Activated B cell treated with CpG ODN at 0.5 μM for 24 hours (primary cell): ENCODE measurements around the gene RBMXL2. TPM values are rescaled to one million over a fixed set of nuclear protein-coding genes. Genes with fewer than 3 reads are reported as not detected.

Source experiments
- ATAC-seq: fragments of 200-7000 bp; cut with Tn5 transposase; one replicate; pipeline ENCODE4 v1.10.0; 2021; ENCODE audit warnings: low read depth, mild to moderate bottlenecking, moderate library complexity
- CTCF ChIA-PET: fragments of 350-600 bp; sonication (Branson Sonifier 250); formaldehyde crosslinking; loops from one replicate; lab custom pipeline; 2021; ENCODE audit warnings: antibody characterized with exemption; lab: Charles Lee
- POLR2A ChIA-PET: fragments of 350-600 bp; sonication (Branson Sonifier 250); formaldehyde crosslinking; loops from one replicate; lab custom pipeline; 2021; ENCODE audit warnings: antibody characterized with exemption; lab: Charles Lee
- DNase-seq: peaks from one replicate; pipeline ENCODE4 v3.0.0; 2022
- H3K27ac Mint-ChIP-seq: one replicate; pipeline ENCODE4 v1.8.0; 2020; ENCODE audit warnings: mixed read lengths
- H3K27me3 Mint-ChIP-seq: one replicate; pipeline ENCODE4 v1.8.0; 2021; ENCODE audit warnings: mixed read lengths
- H3K36me3 Mint-ChIP-seq: one replicate; pipeline ENCODE4 v1.8.0; 2021; ENCODE audit warnings: low read depth, mixed read lengths
- H3K4me1 Mint-ChIP-seq: one replicate; pipeline ENCODE4 v1.8.0; 2021; ENCODE audit warnings: mixed read lengths
- H3K4me3 Mint-ChIP-seq: one replicate; pipeline ENCODE4 v1.8.0; 2020; ENCODE audit warnings: mild to moderate bottlenecking, mixed read lengths
- H3K9me3 Mint-ChIP-seq: one replicate; pipeline ENCODE4 v1.8.0; 2020; ENCODE audit warnings: mixed read lengths
- intact Hi-C: fragments of 100-400 bp; cut with micrococcal nuclease; formaldehyde crosslinking; loops from one replicate; pipeline ENCODE4 v1.15.1; 2024
- total RNA-seq: library from RNA; stranded (reverse); gene quantifications from 2 replicates; pipeline ENCODE4 v1.2.3, GENCODE V29; 2022
- TF ChIP-seq, protein P1 (sequence below): fragments of 200-600 bp; IDR thresholded peaks from one replicate; pipeline ENCODE4 v1.8.0; 2022; ENCODE audit warnings: antibody characterized with exemption, mild to moderate bottlenecking

Gene RBMXL2
- total RNA-seq, result not detected in 2 replicates

GRCh38 chr11:7088921-7089320 is at the start of gene RBMXL2:
TSS of gene RBMXL2 (plus strand) at chr11:7088998. CDS start at chr11:7089121, 123 bp downstream.
- Mint-ChIP-seq H3K27ac (no peak within 1 kb of the TSS), H3K4me1 (no peaks in the 10 kb centered on the region), H3K4me3 (no peak within 1 kb of the TSS), H3K9me3 (no peaks in the 10 kb centered on the region), H3K36me3 (no peaks in the 10 kb centered on the region), H3K27me3 (peaks cover 8% of the 10 kb centered on the region)
- ChIA-PET CTCF (no interaction called here), POLR2A (no interaction called here)
- intact Hi-C loops, result no loop called here
- no peak for DNase-seq
- ATAC-seq, result no peak
- TF ChIP-seq, protein P1, sequence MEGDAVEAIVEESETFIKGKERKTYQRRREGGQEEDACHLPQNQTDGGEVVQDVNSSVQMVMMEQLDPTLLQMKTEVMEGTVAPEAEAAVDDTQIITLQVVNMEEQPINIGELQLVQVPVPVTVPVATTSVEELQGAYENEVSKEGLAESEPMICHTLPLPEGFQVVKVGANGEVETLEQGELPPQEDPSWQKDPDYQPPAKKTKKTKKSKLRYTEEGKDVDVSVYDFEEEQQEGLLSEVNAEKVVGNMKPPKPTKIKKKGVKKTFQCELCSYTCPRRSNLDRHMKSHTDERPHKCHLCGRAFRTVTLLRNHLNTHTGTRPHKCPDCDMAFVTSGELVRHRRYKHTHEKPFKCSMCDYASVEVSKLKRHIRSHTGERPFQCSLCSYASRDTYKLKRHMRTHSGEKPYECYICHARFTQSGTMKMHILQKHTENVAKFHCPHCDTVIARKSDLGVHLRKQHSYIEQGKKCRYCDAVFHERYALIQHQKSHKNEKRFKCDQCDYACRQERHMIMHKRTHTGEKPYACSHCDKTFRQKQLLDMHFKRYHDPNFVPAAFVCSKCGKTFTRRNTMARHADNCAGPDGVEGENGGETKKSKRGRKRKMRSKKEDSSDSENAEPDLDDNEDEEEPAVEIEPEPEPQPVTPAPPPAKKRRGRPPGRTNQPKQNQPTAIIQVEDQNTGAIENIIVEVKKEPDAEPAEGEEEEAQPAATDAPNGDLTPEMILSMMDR, result no peak

DNA sequence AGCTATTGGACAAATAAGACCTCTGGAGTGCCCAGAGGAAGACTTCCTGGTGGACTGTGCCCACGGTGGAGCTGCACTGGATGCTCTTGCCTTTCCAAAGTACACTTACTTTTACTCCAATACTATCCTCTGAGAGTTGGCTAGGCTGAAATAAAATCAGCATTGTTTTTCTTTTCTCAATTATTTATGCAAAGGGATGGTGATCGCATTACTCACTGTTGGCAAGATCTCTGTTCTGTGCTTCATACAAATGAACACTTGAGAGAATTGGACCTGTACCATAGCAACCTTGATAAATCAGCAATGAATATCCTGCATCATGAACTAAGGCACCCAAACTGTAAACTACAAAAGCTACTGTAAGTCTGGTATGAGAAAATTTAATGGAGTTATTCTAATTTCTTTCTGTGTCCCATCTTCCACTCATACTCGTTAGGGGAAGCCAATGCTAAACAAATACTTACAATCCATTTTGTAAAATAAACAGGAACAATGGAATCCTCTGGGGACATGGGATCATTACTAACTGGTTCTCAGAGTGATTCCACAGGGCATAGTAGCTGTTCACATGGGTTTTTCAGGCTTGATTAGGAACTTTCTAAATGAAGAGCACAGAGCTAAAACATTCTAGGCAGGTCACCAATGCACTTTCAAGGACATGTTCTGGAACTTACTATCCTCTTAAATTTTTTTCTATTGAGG is 42.2 kb upstream of the RBMXL2 start:
- ChIA-PET CTCF (no interaction called here), POLR2A (no interaction called here)
- TF ChIP-seq, protein P1, result no peak
- Mint-ChIP-seq H3K4me1 (no peaks in the 10 kb centered on the region), H3K36me3 (no peaks in the 10 kb centered on the region), H3K9me3 (no peaks in the 10 kb centered on the region), H3K27me3 (no peaks in the 10 kb centered on the region), H3K27ac (no peak overlapping the region), H3K4me3 (no peak overlapping the region)
- ATAC-seq (no peak), DNase-seq (no peak)
- intact Hi-C loops, result no loop called here

- H3K27ac Mint-ChIP-seq, result no peak overlapping the region
- ATAC-seq (no peak), DNase-seq (no peak)
- CTCF ChIA-PET, result no interaction called here
- intact Hi-C loops, result no loop called here
- POLR2A ChIA-PET, result no interaction called here
- H3K4me3 Mint-ChIP-seq, result no peak overlapping the region
- no peaks in the 10 kb centered on the region for H3K4me1 Mint-ChIP-seq
- TF ChIP-seq, protein P1, result no peak
- no peaks in the 10 kb centered on the region for H3K9me3 Mint-ChIP-seq
- H3K27me3 Mint-ChIP-seq, result no peaks in the 10 kb centered on the region
- H3K36me3 Mint-ChIP-seq, result no peaks in the 10 kb centered on the region
These were observed 38.6 kb upstream of the RBMXL2 start for GRCh38 chr11:7050191-7050590.

DNA sequence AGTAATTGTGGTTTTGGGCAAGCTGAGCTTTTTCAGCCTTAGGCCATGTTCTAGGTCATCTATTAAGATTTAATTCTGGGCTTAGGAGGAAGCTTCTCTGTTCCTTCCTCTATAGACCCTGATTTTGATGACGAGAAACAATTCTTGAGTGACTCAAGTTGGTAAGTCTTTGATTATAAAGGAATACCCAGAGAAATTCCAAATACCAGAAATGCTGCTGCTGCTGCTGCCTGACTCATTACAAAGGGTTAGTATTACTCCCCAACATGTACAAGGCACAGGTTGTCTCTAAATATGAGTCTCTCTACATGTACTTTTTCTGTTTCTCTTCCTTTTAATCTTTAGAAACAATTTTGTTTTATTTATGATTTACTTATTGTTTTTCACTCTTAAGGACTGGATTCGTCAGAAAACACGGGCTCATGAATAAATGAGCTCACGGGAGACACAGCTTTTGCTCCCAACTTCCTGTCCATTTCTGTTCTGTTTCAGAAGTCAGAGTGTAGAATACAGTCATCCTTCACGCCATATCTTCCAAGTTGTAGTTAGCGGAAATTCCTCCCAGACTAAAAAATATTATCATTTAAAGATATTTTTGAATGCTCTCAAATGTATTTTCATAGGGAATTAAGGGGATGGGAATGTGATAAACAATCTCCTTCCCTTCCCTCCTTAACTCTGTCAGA is 31.8 kb upstream of the RBMXL2 start:
- TF ChIP-seq, protein P1, result no peak
- DNase-seq, result no peak
- no peak overlapping the region for H3K4me3 Mint-ChIP-seq
- H3K36me3 Mint-ChIP-seq, result no peaks in the 10 kb centered on the region
- ChIA-PET POLR2A (no interaction called here), CTCF (no interaction called here)
- no peaks in the 10 kb centered on the region for H3K9me3 Mint-ChIP-seq
- intact Hi-C loops, result no loop called here
- H3K4me1 Mint-ChIP-seq, result no peaks in the 10 kb centered on the region
- no peak overlapping the region for H3K27ac Mint-ChIP-seq
- no peaks in the 10 kb centered on the region for H3K27me3 Mint-ChIP-seq
- no peak for ATAC-seq

GRCh38 chr11:7057641-7058040 is 31.2 kb upstream of the RBMXL2 start:
- no peak overlapping the region for H3K4me3 Mint-ChIP-seq
- DNase-seq (no peak), ATAC-seq (no peak)
- TF ChIP-seq, protein P1, result no peak
- no peaks in the 10 kb centered on the region for H3K27me3 Mint-ChIP-seq
- H3K9me3 Mint-ChIP-seq, result no peaks in the 10 kb centered on the region
- H3K27ac Mint-ChIP-seq, result no peak overlapping the region
- ChIA-PET POLR2A (no interaction called here), CTCF (no interaction called here)
- intact Hi-C loops, result no loop called here
- no peaks in the 10 kb centered on the region for H3K4me1 Mint-ChIP-seq
- no peaks in the 10 kb centered on the region for H3K36me3 Mint-ChIP-seq
